Measurements from ENCODE around the gene IFNA16. TPM values are rescaled to one million over a fixed set of nuclear protein-coding genes. Genes with fewer than 3 reads are reported as not detected.
"Not testable (repeated sequence)": the region's sequence is repeated elsewhere in the genome, so short reads cannot be mapped to it uniquely, and the experiment has no call there.

Gene IFNA16
- total RNA-seq, result not detected

GRCh38 chr9:21217211-21217610 is at the start of gene IFNA16:
Gene IFNA16, minus strand, starts transcription at chr9:21217311. Its CDS starts 6 bp downstream, at chr9:21217305.
- H3K4me3 ChIP-seq; intact Hi-C loops (cut with DNase I): not testable (repeated sequence)

GRCh38 chr9:21265421-21266189 is 48.5 kb upstream of the IFNA16 start:
- no peak for DNase-seq (ENCODE audit: extremely low spot score in 2 of 2)
- no peaks in the 10 kb centered on the region for H3K4me1 ChIP-seq
- H3K27me3 ChIP-seq, result no peaks in the 10 kb centered on the region
- H3K4me3 ChIP-seq, result no peak overlapping the region
- no peaks in the 10 kb centered on the region for H3K36me3 ChIP-seq
- H3K27ac ChIP-seq, result no peak overlapping the region
- intact Hi-C loops (cut with DNase I), result no loop called here
- H3K9me3 ChIP-seq, result no peaks in the 10 kb centered on the region
- TF ChIP-seq CTCF (IDR thresholded peaks at IDR 0.05) (no peak), POLR2A (IDR thresholded peaks at IDR 0.05) (no peak), POLR2AphosphoS5 (IDR thresholded peaks at IDR 0.05; ENCODE audit: insufficient read depth in 1 of 2, low read depth in 1 of 2) (no peak)

More at GRCh38 chr9:21217211-21217610, at the start of gene IFNA16:
- H3K27me3 ChIP-seq; H3K36me3 ChIP-seq; DNase-seq (ENCODE audit: extremely low spot score in 2 of 2); H3K4me1 ChIP-seq; H3K9me3 ChIP-seq; H3K27ac ChIP-seq: not testable (repeated sequence)

GRCh38 chr9:21255538-21256212 is 38.6 kb upstream of the IFNA16 start:
- no peaks in the 10 kb centered on the region for H3K9me3 ChIP-seq
- H3K27ac ChIP-seq, result no peak overlapping the region
- TF ChIP-seq CTCF (IDR thresholded peaks at IDR 0.05), result no peak
- no peak for TF ChIP-seq POLR2AphosphoS5 (IDR thresholded peaks at IDR 0.05; ENCODE audit: insufficient read depth in 1 of 2, low read depth in 1 of 2)
- TF ChIP-seq POLR2A (IDR thresholded peaks at IDR 0.05), result no peak
- H3K36me3 ChIP-seq, result no peaks in the 10 kb centered on the region
- no peak for DNase-seq (ENCODE audit: extremely low spot score in 2 of 2)
- no peak overlapping the region for H3K4me3 ChIP-seq
- intact Hi-C loops (cut with DNase I), result no loop called here
- H3K4me1 ChIP-seq, result no peaks in the 10 kb centered on the region
- no peaks in the 10 kb centered on the region for H3K27me3 ChIP-seq

GRCh38 chr9:21252721-21253547 is 35.8 kb upstream of the IFNA16 start:
- H3K4me1 ChIP-seq, result no peaks in the 10 kb centered on the region
- DNase-seq (ENCODE audit: extremely low spot score in 2 of 2), result no peak
- no peaks in the 10 kb centered on the region for H3K27me3 ChIP-seq
- no peak overlapping the region for H3K27ac ChIP-seq
- peak in 1 of 3 experiments; percentile 47 for TF ChIP-seq CTCF (IDR thresholded peaks at IDR 0.05)
- no peak for TF ChIP-seq POLR2AphosphoS5 (IDR thresholded peaks at IDR 0.05; ENCODE audit: insufficient read depth in 1 of 2, low read depth in 1 of 2)
- no peak for TF ChIP-seq POLR2A (IDR thresholded peaks at IDR 0.05)
- no peak overlapping the region for H3K4me3 ChIP-seq
- no peaks in the 10 kb centered on the region for H3K36me3 ChIP-seq
- H3K9me3 ChIP-seq, result no peaks in the 10 kb centered on the region
- intact Hi-C loops (cut with DNase I), result no loop called here

- H3K4me1 ChIP-seq, result no peaks in the 10 kb centered on the region
- DNase-seq (ENCODE audit: extremely low spot score in 2 of 2), result no peak
- H3K27me3 ChIP-seq, result no peaks in the 10 kb centered on the region
- TF ChIP-seq CTCF (IDR thresholded peaks at IDR 0.05), result no peak
- no peak for TF ChIP-seq POLR2AphosphoS5 (IDR thresholded peaks at IDR 0.05; ENCODE audit: insufficient read depth in 1 of 2, low read depth in 1 of 2)
- no peak for TF ChIP-seq POLR2A (IDR thresholded peaks at IDR 0.05)
- no peaks in the 10 kb centered on the region for H3K36me3 ChIP-seq
- H3K27ac ChIP-seq, result no peak overlapping the region
- no peaks in the 10 kb centered on the region for H3K9me3 ChIP-seq
- intact Hi-C loops (cut with DNase I), result no loop called here
- H3K4me3 ChIP-seq, result no peak overlapping the region
Measured at GRCh38 chr9:21251638-21252037, 34.5 kb upstream of the IFNA16 start.
